H1 (cell line): Measurements from ENCODE around the gene PRSS50. TPM values are rescaled to one million over a fixed set of nuclear protein-coding genes. Genes with fewer than 3 reads are reported as not detected.
A peak's percentile ranks its signal among the peaks of the same experiment; 100 is the strongest.

ENCODE experiments used
- CTCF ChIA-PET: fragments of 300-600 bp; sonication (Branson Sonifier 250); formaldehyde crosslinking; loops from one replicate; lab custom pipeline; 2021; ENCODE audit not compliant: partially characterized antibody; lab: Charles Lee
- POLR2A ChIA-PET: fragments of 300-600 bp; sonication (Branson Sonifier 250); formaldehyde crosslinking; loops from one replicate; lab custom pipeline; 2021; ENCODE audit warnings: inconsistent platforms; ENCODE audit not compliant: partially characterized antibody; lab: Charles Lee
- DNase-seq, 2 experiments: peaks; one replicate each; pipeline versions ENCODE4 v3.0.0 to v3.0.0-alpha.2; 2010 to 2022; ENCODE audit warnings: low spot score in 2 of 2, low read depth in 1 of 2, mixed read lengths in 1 of 2
- FAIRE-seq: peaks from 2 replicates; lab custom pipeline; 2011; peaks lifted over from hg19 to GRCh38; lab: Jason Lieb, UNC
- H2AFZ ChIP-seq: 2 replicates; pipeline ENCODE4 v1.8.1; 2012; ENCODE audit warnings: low read length, inconsistent platforms
- H2AK5ac ChIP-seq: 2 replicates; pipeline ENCODE4 v1.6.1; 2013; ENCODE audit warnings: low read depth, low read length
- H2BK120ac ChIP-seq: replicated peaks from 2 replicates; pipeline ENCODE3; 2013; ENCODE audit warnings: low read depth, low read length, inconsistent platforms
- H2BK12ac ChIP-seq: 2 replicates; pipeline ENCODE4 v1.6.1; 2013; ENCODE audit warnings: low read depth, low read length
- H2BK15ac ChIP-seq: 2 replicates; pipeline ENCODE4 v1.6.1; 2013; ENCODE audit warnings: low read length
- H2BK20ac ChIP-seq: 2 replicates; pipeline ENCODE4 v1.6.1; 2013; ENCODE audit warnings: low read length
- H2BK5ac ChIP-seq: 2 replicates; pipeline ENCODE4 v1.6.1; 2013; ENCODE audit warnings: low read depth, low read length
- H3K14ac ChIP-seq: 2 replicates; pipeline ENCODE4 v1.6.1; 2013; ENCODE audit warnings: inconsistent platforms; ENCODE audit not compliant: insufficient read length
- H3K18ac ChIP-seq: 2 replicates; pipeline ENCODE4 v1.6.1; 2013; ENCODE audit warnings: low read length; ENCODE audit errors: extremely low read depth
- H3K23ac ChIP-seq: 2 replicates; pipeline ENCODE4 v1.6.1; 2013; ENCODE audit warnings: inconsistent platforms; ENCODE audit not compliant: insufficient read length
- H3K23me2 ChIP-seq: 2 replicates; pipeline ENCODE4 v1.6.1; 2013; ENCODE audit warnings: low read depth, low read length
- H3K27ac ChIP-seq: 2 replicates; pipeline ENCODE4 v1.6.1; 2011; ENCODE audit warnings: low read depth, low read length, inconsistent platforms
- H3K27me3 ChIP-seq, 4 experiments: replicated peaks in 1 of 4; 1 replicate in 1 of 4; 2 replicates in 3 of 4; pipeline versions ENCODE4 v1.6.1 to v1.8.1; 2011 to 2013; ENCODE audit warnings: low read length in 3 of 4, mild to moderate bottlenecking in 3 of 4, inconsistent platforms in 2 of 4, mixed read lengths in 2 of 4, moderate library complexity in 1 of 4; ENCODE audit not compliant: control insufficient read depth in 3 of 4, insufficient read depth in 3 of 4; ENCODE audit errors: extremely low read depth in 1 of 4
- H3K36me3 ChIP-seq, 4 experiments: 2 replicates each; pipeline versions ENCODE4 v1.6.1 to v1.8.1; 2011 to 2013; ENCODE audit warnings: mild to moderate bottlenecking in 4 of 4, low read length in 3 of 4, moderate library complexity in 2 of 4, control low read depth in 1 of 4, inconsistent platforms in 1 of 4; ENCODE audit not compliant: insufficient read depth in 4 of 4, control insufficient read depth in 2 of 4
- H3K4ac ChIP-seq: replicated peaks from 2 replicates; pipeline ENCODE3; 2013; ENCODE audit warnings: low read length, low read depth, mixed read lengths, inconsistent platforms; ENCODE audit not compliant: insufficient read length
- H3K4me1 ChIP-seq, 4 experiments: replicated peaks in 1 of 4; 1 replicate in 1 of 4; 2 replicates in 3 of 4; pipeline versions ENCODE4 v1.6.1 to v1.8.1; 2011 to 2013; ENCODE audit warnings: low read length in 3 of 4, inconsistent platforms in 2 of 4, mixed read lengths in 1 of 4; ENCODE audit not compliant: insufficient read depth in 4 of 4, control insufficient read depth in 3 of 4
- H3K4me2 ChIP-seq, 2 experiments: 2 replicates each; pipeline versions ENCODE4 v1.6.1 to v1.8.1; 2011 to 2013; ENCODE audit warnings: low read depth in 2 of 2, low read length in 2 of 2, control low read depth in 1 of 2, inconsistent platforms in 1 of 2, mild to moderate bottlenecking in 1 of 2; ENCODE audit not compliant: insufficient read depth in 1 of 2
- H3K4me3 ChIP-seq, 4 experiments: fragments of 200-600, 300-600 bp in 1 of 4; sonication (generic), shearing (Covaris generic), sonication (Bioruptor Twin) in 1 of 4; 2 replicates each; pipeline versions ENCODE4 v1.5.1 to v1.8.1; 2011 to 2016; ENCODE audit warnings: low read length in 4 of 4, low read depth in 3 of 4, control low read depth in 2 of 4, inconsistent platforms in 2 of 4, mild to moderate bottlenecking in 2 of 4, mixed read lengths in 1 of 4, moderate library complexity in 1 of 4; ENCODE audit not compliant: insufficient read depth in 2 of 4; ENCODE audit errors: extremely low read depth in 1 of 4
- H3K56ac ChIP-seq: replicated peaks from 2 replicates; pipeline ENCODE3; 2013; ENCODE audit warnings: low read depth, mild to moderate bottlenecking, mixed read lengths, low read length, inconsistent platforms; ENCODE audit not compliant: insufficient read length
- H3K79me1 ChIP-seq: 2 replicates; pipeline ENCODE4 v1.6.1; 2013; ENCODE audit warnings: low read depth, low read length, control low read depth
- H3K79me2 ChIP-seq, 2 experiments: 2 replicates each; pipeline versions ENCODE4 v1.6.1 to v1.8.1; 2012 to 2013; ENCODE audit warnings: low read length in 2 of 2, mild to moderate bottlenecking in 2 of 2, inconsistent platforms in 1 of 2; ENCODE audit not compliant: insufficient read depth in 2 of 2, control insufficient read depth in 1 of 2
- H3K9ac ChIP-seq, 4 experiments: replicated peaks in 1 of 4; 1 replicate in 1 of 4; 2 replicates in 3 of 4; pipeline versions ENCODE4 v1.6.1 to v1.8.1; 2011 to 2013; ENCODE audit warnings: low read depth in 3 of 4, low read length in 3 of 4, control low read depth in 2 of 4, mild to moderate bottlenecking in 2 of 4, moderate library complexity in 2 of 4, inconsistent platforms in 1 of 4; ENCODE audit errors: extremely low read depth in 1 of 4
- H3K9me3 ChIP-seq, 2 experiments: 2 replicates each; pipeline versions ENCODE4 v1.6.1 to v1.8.1; 2012 to 2013; ENCODE audit warnings: mild to moderate bottlenecking in 2 of 2, moderate library complexity in 2 of 2, control low read depth in 1 of 2, inconsistent platforms in 1 of 2, low read depth in 1 of 2, low read length in 1 of 2, mixed read lengths in 1 of 2; ENCODE audit not compliant: insufficient read depth in 2 of 2
- H4K20me1 ChIP-seq, 2 experiments: replicated peaks in 1 of 2; 2 replicates each; pipeline versions ENCODE3 to v1.8.1; 2011 to 2013; ENCODE audit warnings: inconsistent platforms in 2 of 2, low read length in 2 of 2, mild to moderate bottlenecking in 1 of 2; ENCODE audit not compliant: insufficient read depth in 2 of 2, control insufficient read depth in 1 of 2
- H4K5ac ChIP-seq: 2 replicates; pipeline ENCODE4 v1.6.1; 2013; ENCODE audit warnings: low read length, low read depth, mixed read lengths, inconsistent platforms; ENCODE audit not compliant: insufficient read length
- H4K8ac ChIP-seq: 2 replicates; pipeline ENCODE4 v1.8.0; 2013; ENCODE audit warnings: mild to moderate bottlenecking, moderate library complexity, low read length, inconsistent platforms; ENCODE audit not compliant: insufficient read depth; ENCODE audit errors: extremely low read depth
- H4K91ac ChIP-seq: replicated peaks from 2 replicates; pipeline ENCODE3; 2013; ENCODE audit warnings: low read length, mixed read lengths, inconsistent platforms; ENCODE audit not compliant: insufficient read length
- MAFK ChIP-seq: IDR thresholded peaks from 2 replicates; pipeline ENCODE4 v1.6.1; 2012; ENCODE audit warnings: low read depth, mild to moderate bottlenecking, improper control_type of control experiment, low read length
- WGBS, 2 experiments: shearing (Covaris generic) in 1 of 2; methylation state at CpG; one replicate each; pipeline versions ENCODE4 v1.1.6 to v1.1.7; 2013 to 2015; ENCODE audit warnings: low lambda C conversion rate in 2 of 2, mixed read lengths in 2 of 2, inconsistent platforms in 1 of 2, low coverage in 1 of 2, missing lambda C conversion rate in 1 of 2; ENCODE audit not compliant: insufficient replicate concordance in 2 of 2, insufficient coverage in 1 of 2, insufficient read length in 1 of 2; ENCODE audit errors: extremely low coverage in 1 of 2, missing lambda C conversion rate in 1 of 2; 5-methylcytosine and 5-hydroxymethylcytosine counted together
- polyA plus RNA-seq, 7 experiments: library from polyadenylated mRNA; depleted of rRNA in 3 of 7; stranded (reverse) in 5 of 7; unstranded in 2 of 7; fragments of >200 nt in 5 of 7; fragments of 200-250 nt in 2 of 7; gene quantifications; 1 replicate in 5 of 7; 2 replicates in 1 of 7; 4 replicates in 1 of 7; pipeline versions ENCODE4 v1.2.1 to v1.2.3, GENCODE V29; 2011 to 2013; ENCODE audit warnings: missing spikeins in 2 of 7, mixed read lengths in 2 of 7
- total RNA-seq: library from RNA; stranded (reverse); fragmentation: NEBNext Ultra II Directional; extraction: Animal tissue kit (Norgen Biotek cat#: 25700); gene quantifications from 2 replicates; pipeline ENCODE4 v1.2.1, GENCODE V29; 2021

The PRSS50 gene
- total and polyA plus RNA-seq, 2 of the 8 experiments (the other 6 are each of a cell fraction or from before 2014, with no cell fraction given), result 0.47 to 0.71 TPM

DNA sequence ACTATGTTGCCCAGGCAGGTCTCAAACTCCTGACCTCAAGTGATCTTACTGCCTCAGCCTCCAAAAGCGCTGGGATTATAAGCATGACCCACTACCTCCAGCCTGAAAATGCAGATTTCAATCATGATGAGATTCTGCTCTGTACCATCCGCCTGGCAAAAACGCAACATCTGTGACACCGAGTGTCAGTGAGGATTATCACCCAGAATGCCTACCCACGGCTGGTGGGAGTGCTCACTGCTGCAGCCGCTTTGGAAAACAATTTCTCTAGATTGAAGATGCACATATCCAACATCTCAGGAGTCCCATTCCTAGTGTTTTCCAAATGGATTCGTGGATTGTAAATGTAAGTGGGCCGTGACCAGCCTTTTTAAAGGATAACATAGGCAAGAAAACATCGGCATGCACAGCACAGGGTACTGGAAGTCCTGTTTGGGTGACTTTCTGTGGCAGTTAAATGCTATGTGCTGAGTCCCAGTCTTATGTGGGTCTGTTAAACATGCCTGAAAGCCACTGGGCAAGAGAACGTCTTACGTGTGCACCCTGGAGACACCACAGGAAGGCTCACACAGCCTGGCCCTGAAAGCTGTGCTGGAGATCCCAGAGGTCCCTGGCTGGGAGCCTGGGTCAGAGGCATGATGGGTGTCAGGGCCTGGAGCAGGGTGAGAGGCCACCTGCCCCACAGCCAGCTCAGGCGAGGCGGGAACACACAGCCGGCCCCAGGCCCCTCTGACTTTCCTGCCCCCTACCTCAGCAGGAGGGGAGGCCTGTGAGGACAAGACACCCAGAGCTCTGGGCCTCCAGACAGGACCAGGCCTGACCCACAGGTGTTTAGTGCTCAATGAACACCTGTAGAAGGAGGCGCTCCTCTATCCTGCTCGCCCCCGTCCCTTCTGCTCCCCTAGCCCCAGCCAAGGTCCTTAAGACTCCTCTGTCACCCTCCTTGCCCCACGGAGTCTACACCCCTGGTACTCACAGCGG is 918 bp downstream of the PRSS50 start:
- 89% methylated on average over 19 of the region's 19 CpGs; no CpG with 5 or more reads in 1 of the 2 experiments for WGBS, 2 experiments
- Histone ChIP-seq H4K20me1 (no peaks in the 10 kb centered on the region), H3K27me3 (no peaks in the 10 kb centered on the region; a peak in 2 of 7 replicates), H3K4me2 (no peak overlapping the region), H3K36me3 (no peaks in the 10 kb centered on the region; a peak in 1 of 8 replicates), H4K91ac (no peak overlapping the region), H4K8ac (no peak overlapping the region), H3K9me3 (no peaks in the 10 kb centered on the region; a peak in 1 of 4 replicates), H4K5ac (no peak overlapping the region), H2BK15ac (no peak overlapping the region), H3K4ac (no peak overlapping the region), H2AK5ac (no peak overlapping the region), H3K23me2 (no peaks in the 10 kb centered on the region), H3K79me2 (no peaks in the 10 kb centered on the region), H3K23ac (no peak overlapping the region), H3K14ac (no peak overlapping the region), H3K56ac (no peak overlapping the region), H2BK5ac (no peak overlapping the region), H3K79me1 (no peaks in the 10 kb centered on the region), H2AFZ (no peak overlapping the region), H3K9ac (no peak overlapping the region), H3K4me3 (no peak overlapping the region), H3K18ac (no peak overlapping the region), H3K27ac (no peak overlapping the region), H2BK120ac (no peak overlapping the region), H2BK20ac (no peak overlapping the region), H2BK12ac (0 out of 2 replicates have a peak overlapping the region, but pooled peaks have one; percentile 50), H3K4me1 (no peaks in the 10 kb centered on the region; a peak in 2 of 7 replicates)
- DNase-seq (peak in 1 of 2 experiments; percentile 42), FAIRE-seq (no peak)
- no peak for TF ChIP-seq MAFK
- ChIA-PET CTCF (interaction anchor here (0.7 to 6.4 kb wide), 23 partner anchors 9 to 279 kb away, joined by 3 to 59 read pairs (median 4); partner anchors contain the start of gene TMIE), POLR2A (no interaction called here)
